Omental fat pad (tissue), 4 donors: ENCODE measurements around the gene GCNT3. TPM values are rescaled to one million over a fixed set of nuclear protein-coding genes. Genes with fewer than 3 reads are reported as not detected.

ENCODE experiments used
- ATAC-seq: fragments of 150-250 bp; one replicate; pipeline ENCODE4 v1.9.1; 2016; ENCODE audit warnings: mild to moderate bottlenecking, moderate library complexity; ENCODE audit not compliant: low FRiP score
- DNase-seq: peaks from one replicate; pipeline ENCODE4 v3.0.0-alpha.2; 2019; ENCODE audit warnings: low spot score
- total RNA-seq, 4 donors: library from RNA; depleted of rRNA; stranded (reverse); fragments of >200 nt; gene quantifications; one replicate each; pipeline ENCODE4 v1.1.0, GENCODE V29; 2016
- TF ChIP-seq, protein P1 (sequence below), 3 donors: fragments of 450-650 bp; IDR thresholded peaks; one replicate each; pipeline ENCODE4 v1.5.1; 2016 to 2017; ENCODE audit warnings: antibody characterized with exemption in 3 of 3, mild to moderate bottlenecking in 3 of 3, moderate library complexity in 2 of 3

Gene GCNT3
- total RNA-seq, 4 donors from 2014 or later = not detected

GRCh38 chr15:59571606-59572005 is 40.0 kb upstream of the GCNT3 start:
- ATAC-seq (no peak), DNase-seq (no peak)
- TF ChIP-seq, protein P1, sequence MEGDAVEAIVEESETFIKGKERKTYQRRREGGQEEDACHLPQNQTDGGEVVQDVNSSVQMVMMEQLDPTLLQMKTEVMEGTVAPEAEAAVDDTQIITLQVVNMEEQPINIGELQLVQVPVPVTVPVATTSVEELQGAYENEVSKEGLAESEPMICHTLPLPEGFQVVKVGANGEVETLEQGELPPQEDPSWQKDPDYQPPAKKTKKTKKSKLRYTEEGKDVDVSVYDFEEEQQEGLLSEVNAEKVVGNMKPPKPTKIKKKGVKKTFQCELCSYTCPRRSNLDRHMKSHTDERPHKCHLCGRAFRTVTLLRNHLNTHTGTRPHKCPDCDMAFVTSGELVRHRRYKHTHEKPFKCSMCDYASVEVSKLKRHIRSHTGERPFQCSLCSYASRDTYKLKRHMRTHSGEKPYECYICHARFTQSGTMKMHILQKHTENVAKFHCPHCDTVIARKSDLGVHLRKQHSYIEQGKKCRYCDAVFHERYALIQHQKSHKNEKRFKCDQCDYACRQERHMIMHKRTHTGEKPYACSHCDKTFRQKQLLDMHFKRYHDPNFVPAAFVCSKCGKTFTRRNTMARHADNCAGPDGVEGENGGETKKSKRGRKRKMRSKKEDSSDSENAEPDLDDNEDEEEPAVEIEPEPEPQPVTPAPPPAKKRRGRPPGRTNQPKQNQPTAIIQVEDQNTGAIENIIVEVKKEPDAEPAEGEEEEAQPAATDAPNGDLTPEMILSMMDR (IDR thresholded peaks at IDR 0.05) = no peak

DNA sequence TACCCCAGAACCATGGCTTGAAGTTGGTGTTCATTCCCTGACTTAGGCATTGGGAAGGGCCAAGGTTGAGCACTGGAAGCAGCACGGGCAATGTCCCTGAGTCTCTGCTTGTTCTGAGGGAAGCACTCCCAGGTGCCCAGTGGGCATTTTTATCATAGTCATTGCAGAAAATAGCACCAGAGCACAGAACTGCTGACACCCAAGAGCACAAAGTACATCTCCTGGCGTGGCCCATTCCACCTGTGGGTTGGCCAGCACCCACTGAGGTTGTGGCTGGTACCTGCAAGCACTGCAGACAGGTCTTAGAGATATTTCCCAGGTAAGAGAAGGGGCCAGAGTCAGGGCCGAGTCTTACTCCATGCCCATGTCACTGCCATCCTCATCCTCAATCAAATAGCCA is 28.5 kb upstream of the GCNT3 start:
- no peak for DNase-seq
- TF ChIP-seq, protein P1 (IDR thresholded peaks at IDR 0.05) = no peak
- no peak for ATAC-seq

- ATAC-seq = no peak
- DNase-seq = no peak
- TF ChIP-seq, protein P1 (IDR thresholded peaks at IDR 0.05) = no peak
These were observed 24.3 kb upstream of the GCNT3 start for GRCh38 chr15:59587085-59587826.

DNA sequence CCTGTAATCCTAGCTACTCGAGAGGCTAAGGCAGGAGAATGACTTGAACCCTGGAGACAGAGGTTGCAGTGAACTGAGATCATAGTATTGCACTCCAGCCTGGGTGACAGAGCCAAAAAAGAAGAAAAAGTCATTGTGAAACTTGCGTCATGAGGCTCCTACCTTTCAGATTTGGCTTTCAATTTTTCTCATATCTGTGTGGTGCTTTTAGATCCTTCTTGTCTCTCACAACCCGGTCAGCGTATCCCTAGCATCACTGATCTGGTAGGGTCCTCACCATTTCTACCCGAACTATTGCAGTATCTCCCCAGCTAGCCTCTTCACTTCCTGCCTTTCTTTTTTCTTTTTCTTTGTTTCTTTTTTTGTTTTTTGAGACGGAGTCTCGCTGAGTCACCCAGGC is 21.6 kb upstream of the GCNT3 start:
- TF ChIP-seq, protein P1 (IDR thresholded peaks at IDR 0.05) = no peak
- DNase-seq (no peak), ATAC-seq (no peak)

DNA sequence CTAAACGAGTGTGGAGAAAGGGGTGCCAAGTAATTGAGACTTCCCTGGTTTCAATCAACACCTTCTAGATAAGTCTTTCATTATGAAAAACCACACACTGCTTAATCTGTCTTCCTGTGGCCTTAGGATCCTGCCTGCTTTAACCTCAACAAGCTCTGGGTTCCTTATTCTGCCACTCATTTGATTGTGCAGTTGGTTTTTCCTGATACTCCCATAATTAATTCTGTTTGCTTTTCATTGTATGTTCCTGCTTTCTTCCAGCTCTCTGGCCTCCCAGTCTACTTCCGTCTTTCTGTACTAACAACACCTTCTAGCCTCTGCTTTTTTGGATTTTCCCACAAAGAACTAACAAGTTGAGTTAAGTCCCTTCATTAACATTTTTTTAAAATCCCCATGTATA is 20.2 kb upstream of the GCNT3 start:
- no peak for ATAC-seq
- no peak for DNase-seq
- TF ChIP-seq, protein P1 (IDR thresholded peaks at IDR 0.05) = no peak

- DNase-seq (no peak), ATAC-seq (peak; percentile 97)
- TF ChIP-seq, protein P1 (IDR thresholded peaks at IDR 0.05) = no peak
These were observed 17.1 kb upstream of the GCNT3 start for GRCh38 chr15:59594493-59594942.

DNA sequence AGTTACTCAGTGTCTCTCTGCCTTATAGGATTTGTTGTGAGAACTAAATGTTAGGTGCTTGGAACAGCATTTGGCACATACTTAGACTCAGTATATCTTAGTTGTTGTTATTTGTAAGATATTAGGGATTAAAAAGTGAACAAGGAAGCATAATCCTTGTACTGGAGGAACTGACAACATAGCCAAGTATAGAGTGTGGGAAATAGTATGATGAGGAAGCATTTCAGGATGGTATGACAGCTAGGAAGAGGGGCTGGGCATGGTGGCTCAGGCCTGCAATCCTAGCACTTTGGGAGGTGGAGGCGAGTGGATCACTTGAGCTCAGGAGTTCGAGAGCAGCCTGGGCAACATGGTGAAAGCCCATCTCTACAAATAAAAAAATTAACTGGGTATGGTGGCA is 16.6 kb upstream of the GCNT3 start:
- TF ChIP-seq, protein P1 (IDR thresholded peaks at IDR 0.05) = no peak
- ATAC-seq (no peak), DNase-seq (no peak)
